Fibroblast of skin of scalp (primary cell): Measurements from ENCODE around the gene MORF4L2.
"Not testable (repeated sequence)": the region's sequence is repeated elsewhere in the genome, so short reads cannot be mapped to it uniquely, and the experiment has no call there.

Experiments
- DNase-seq: peaks from one replicate; pipeline ENCODE4 v3.0.0-alpha.2; 2013

MORF4L2 gene

GRCh38 chrX:103678199-103678993, 8.1 kb downstream of the MORF4L2 start:
- DNase-seq: peak; percentile 79

DNA sequence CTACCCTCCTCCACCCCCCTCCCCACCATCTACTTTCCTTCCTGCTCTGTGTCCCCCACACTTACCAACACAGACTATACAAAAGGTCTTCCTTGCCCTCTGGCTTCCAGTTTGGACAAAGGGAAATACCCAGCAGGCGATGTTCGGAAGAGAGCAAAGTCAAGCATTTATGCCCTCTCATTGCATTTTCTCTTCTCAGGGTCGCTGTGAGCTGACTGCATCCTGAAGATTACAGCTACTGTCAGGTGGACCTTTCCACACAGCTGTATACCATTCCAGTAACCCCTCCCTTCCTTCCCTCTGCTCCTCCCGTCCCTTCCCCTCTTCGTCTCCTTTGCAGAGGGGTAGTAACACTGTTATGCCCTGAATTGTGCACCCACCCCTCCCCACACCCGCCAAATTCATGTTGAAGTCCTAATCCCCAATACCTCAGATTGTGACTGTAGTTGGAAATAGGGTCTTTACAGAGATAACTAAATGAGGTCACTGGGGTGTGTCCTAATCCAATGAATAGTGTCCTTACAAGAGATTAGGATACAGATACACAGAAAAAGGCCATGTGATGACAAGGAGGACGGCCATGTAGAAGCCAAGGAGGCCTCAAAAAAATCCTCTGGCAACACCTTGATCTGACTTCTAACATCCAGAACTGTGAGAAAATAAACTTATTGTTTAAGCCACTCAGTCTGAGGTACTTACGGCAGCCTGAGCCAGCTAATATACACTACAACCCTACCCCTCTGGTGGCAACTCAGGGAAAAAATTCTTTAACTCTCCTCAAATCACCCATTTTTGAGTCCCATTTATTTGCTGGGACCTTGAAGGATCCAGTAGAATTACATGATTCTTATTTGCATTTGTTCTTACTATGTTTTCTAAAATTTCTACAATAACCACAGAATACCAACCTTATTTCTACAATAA, 11.7 kb downstream of the MORF4L2 start:
- DNase-seq: no peak

DNA sequence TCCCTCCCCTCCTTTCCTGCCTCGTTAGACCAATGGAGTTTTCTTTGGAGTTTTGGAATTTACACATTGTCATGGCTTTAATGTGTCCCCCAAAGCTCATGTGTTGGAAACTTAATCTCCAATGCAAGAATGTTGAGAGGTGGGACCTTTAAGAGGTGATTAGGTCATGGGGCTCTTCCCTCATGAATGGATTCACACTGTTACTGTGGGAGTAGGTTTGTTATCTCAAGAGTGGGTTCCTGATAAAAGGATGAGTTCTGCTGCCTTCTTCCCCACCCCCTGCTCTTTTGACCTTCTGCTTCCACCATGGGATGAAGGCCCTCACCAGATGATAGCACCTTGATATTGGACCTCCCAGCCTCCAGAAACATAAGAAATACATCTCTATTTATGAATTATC, 16.8 kb downstream of the MORF4L2 start:
- no peak for DNase-seq

- no peak for DNase-seq
Measured at GRCh38 chrX:103666202-103667107, 20.0 kb downstream of the MORF4L2 start.

GRCh38 chrX:103663981-103664762, 22.3 kb downstream of the MORF4L2 start:
- no peak for DNase-seq

DNA sequence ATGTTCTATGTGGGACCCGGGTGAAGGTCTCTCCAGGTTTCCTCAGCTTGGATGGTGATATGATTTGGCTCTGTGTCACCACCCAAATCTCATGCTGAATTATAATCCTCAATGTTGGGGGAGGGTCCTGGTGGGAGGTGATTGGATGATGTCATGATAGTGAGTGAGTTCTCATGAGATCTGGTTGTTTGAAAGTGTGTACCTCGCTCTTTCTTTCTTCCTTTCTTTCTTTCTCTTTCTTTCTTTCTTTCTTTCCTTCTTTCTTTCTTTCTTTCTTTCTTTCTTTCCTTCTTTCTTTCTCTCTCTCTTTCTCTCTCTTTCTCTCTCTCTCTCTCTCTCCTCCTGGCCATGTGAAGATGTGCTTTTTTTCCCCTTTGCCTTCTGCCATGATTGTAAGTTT, 27.0 kb downstream of the MORF4L2 start:
- DNase-seq: not testable (repeated sequence)

DNA sequence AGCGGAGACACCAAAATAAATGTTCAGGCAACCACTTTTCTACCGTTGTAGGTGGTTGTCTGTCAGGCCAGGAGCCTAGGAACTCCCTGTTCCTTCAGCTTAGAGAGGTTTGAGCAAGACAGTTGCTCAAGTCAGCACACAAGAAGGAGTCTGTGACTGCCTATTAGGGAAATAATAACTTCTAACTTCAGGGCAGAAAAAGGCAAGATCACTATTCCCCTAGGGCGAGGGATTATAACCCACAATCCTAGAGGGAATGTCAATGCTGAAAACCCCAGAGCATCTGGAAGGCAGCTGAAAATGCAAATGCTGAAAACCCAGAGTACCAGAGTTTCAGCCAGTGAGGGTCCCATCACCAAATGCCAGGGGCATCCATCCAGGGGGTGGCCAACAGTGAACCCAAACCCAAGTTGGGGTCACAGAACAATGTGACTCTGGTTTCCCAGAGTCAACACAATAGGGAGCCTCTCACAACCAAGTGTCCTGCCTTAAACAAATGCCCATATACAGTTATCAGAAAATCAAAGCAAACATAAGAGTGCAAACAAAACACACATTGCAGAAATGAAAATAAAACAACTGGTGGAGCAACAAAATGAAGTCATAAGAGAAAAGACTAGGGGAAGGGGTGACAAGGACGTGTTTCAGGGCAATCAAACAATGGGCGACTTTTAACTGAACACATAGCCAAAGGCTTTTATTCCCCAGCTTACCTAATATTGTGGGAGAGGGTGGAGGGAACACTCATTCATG, 27.6 kb downstream of the MORF4L2 start:
- no peak for DNase-seq

DNA sequence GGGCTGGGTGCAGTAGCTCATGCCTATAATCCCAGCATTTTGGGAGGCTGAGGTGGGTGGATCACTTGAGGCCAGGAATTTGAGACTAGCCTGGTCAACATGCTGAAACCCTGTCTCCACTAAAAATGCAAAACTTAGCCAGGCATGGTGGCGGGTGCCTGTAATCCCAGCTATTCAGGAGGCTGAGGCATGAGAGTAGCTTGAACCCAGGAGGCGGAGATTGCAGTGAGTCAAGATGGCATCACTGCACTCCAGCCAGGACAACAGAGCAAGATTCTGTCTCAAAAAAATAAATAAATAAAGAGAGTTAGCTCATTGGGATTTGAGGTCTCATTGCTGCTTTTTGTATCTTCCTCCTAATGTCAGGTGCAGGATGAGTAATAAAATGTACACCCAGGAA, 29.4 kb downstream of the MORF4L2 start:
- not testable (repeated sequence) for DNase-seq

- DNase-seq: peak; percentile 34
Measured at GRCh38 chrX:103656617-103657016, 29.9 kb downstream of the MORF4L2 start.

- DNase-seq: not testable (repeated sequence)
Measured at GRCh38 chrX:103655230-103656000, 31.1 kb downstream of the MORF4L2 start.

DNA sequence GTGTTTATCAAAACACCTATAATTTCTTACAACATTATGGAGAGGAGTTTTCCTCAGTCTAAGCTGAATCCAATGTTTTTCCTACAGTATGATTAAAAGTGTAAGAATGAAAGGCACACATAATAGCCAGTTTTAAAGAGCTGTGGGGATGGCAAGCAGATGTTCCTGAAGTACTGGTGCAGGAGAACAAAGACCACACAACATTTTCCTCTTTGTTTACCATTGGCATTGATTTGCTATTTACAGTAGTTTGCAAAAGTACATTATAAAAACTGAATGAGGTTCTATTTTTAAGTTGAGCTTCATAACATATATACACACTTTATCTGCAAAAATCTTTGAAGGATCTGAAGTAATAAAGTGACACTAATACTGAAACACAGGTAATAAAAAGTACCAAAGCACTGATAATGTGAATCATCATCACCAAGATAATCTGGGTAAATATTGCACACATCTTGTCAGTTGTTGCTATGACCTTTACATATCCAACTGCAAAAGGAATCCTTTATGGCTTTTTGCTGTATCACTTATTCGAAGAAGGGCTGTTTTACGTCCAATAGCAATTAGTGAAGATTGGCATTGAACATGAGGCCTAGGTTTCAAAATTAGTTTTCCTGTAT, 35.2 kb downstream of the MORF4L2 start:
- no peak for DNase-seq

- no peak for DNase-seq
Measured at GRCh38 chrX:103647630-103648029, 38.9 kb downstream of the MORF4L2 start.

GRCh38 chrX:103644125-103644524, 42.4 kb downstream of the MORF4L2 start:
- no peak for DNase-seq

- DNase-seq: peak; percentile 61
Measured at GRCh38 chrX:103640401-103641155, 45.9 kb downstream of the MORF4L2 start.

GRCh38 chrX:103638479-103639346, 47.8 kb downstream of the MORF4L2 start:
- DNase-seq: not testable (repeated sequence)

DNA sequence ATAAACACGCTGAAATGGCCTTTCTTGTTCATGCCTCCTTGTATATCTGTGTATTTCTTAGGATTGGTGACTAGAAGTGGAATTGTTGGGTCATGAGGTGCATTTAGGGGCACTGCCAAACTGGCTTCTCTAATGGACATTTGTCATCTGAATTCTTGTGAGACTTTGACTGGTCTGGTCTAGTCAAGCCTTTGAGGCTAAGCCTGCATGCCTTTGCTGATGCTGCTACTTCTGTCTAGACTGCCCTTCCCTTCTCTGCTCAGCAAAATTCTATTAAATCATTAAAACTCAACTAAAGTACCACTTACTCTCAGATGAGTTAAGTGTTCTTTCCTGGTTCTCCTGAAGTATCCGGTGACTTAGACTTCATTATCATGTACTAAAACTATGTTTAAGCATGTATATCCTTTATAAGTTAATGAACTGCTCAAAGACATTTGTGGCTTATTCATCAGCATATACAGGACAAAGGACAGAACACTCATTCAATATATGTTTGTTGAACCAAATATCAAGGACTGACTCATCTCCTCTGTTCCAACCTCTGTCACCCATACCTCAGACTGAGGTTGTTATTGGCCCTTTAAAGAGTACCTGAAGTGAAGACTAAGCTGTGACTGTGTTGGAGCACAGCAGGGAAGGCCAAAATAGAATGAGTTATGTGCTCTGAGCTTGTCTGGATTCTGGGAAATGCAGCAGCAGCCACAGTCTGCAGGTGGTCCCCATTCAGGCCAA, 48.7 kb downstream of the MORF4L2 start:
- no peak for DNase-seq

GRCh38 chrX:103635436-103635835, 51.1 kb downstream of the MORF4L2 start:
- no peak for DNase-seq
